GM20431 (cell line): ENCODE results near the gene FRMD4A.

Experiments
- in situ Hi-C: fragments of 300-500 bp; cut with MseI, MboI; formaldehyde crosslinking; loops from one replicate; pipeline ENCODE4 v1.15.0; 2020; ENCODE audit warnings: low sequenced_read_pairs; ENCODE audit not compliant: unreplicated experiment

FRMD4A gene

DNA sequence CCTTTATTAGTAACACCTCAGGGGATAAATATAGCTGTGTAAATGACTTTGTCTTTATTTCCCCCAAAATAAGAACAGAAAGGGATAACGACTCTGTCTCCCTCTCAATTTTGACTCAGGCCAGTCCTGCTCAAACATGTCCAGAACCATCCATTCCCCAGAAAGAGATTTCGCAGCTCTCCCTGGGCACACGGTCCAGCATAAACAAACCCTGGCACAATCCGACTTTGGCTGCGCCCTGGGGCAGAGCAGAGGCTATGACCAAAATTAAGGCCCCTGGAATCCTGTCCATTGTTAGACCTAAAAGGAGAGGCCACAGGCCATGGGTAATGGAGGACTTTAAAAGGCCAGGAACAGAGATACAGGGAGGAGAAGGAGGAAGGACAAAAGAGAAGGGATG is 644.8 kb downstream of the FRMD4A start:
- in situ Hi-C loops = no loop called here

DNA sequence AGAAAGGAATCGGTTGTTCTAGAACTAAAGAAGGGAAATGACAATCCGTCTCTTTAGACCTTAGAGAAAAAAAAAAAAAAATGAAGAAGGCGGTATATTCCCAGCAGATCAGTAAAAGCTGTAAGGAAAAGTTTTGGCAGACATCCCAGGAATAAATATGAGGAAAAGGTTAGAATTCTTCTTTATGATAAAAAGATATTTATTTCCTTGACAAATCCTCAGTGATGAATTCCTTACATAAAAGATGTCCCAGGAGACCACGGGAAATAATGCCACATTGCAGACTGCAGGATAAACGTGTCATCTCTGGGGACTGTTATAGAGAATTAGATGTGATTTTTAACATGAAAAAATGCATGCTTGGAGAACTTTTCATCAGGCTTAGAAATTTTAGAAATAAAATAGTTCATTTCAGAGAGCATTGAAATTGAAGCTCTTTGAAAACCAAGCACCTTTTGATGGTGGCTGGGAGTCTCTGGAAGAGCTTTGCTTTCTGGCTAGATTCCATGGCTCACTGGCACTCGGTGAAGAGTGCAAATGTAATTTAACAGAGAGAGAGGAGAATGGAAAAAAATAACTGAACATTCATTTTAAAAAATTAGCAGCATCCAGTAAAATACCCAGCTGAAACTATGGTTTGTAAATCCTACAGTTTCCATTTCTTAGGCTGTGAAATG is 645.8 kb downstream of the FRMD4A start:
- in situ Hi-C loops = no loop called here

DNA sequence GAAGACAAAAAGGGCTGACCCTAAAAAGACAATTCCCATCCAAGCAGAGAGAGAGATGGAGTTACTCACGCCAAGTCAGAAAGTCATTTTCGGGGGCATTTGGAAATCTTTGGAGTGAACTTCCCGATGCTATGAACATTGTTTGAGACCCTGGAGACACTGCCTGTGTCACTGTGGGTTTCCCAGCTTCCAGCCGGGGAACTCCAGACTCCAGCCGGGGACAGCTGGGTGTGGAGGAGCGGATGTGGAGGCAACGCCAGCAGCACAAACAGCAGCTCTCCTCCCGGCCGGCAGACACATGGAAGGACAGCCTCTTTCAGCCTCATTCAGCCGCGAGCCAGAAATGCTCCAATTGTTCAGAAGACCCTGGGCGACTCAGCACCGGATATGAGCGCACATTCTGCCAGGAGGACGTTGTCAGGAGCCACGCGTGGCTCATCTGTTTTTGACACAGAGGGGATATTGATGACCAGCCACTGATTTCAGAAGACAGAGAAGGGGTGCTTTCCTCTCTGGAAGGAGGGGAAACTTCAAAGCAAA is 646.4 kb downstream of the FRMD4A start:
- in situ Hi-C loops = no loop called here

DNA sequence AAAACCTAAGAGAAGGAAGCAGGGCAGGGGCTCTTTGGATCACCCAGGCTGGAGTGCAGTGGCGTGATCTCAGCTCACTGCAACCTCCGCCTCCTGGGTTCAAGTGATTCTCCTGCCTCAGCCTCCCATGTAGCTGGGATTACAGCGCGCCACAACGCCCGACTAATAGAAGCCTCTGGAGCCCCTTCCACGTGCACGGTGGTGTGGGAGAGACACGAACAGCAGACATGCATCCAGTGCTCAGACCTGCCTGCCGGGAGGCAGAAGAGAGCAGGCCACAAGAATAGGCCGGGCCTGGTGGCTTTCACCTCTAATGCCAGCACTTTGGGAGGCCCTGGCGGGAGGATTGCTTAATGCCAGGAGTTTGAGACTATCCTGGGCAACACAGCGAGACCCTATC is 647.7 kb downstream of the FRMD4A start:
- in situ Hi-C loops = no loop called here

DNA sequence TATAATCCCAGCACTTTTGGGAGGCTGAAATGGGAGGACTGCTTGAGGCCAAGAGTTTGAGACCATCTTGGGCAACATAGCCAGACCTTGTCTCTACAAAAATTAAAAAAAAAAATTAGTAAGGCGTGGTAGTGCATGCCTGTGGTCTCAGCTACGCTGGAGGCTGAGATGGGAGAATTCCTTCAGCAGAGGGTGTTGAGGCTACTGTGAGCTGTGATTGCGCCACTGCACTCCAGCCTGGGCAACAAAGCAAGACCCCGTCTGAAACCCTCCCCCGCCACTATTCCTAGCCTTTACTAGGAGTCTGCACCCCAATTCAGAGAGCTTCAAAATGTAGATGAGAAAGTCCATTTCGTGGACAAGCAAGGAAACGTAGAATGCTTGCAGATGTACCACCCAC is 648.8 kb downstream of the FRMD4A start:
- in situ Hi-C loops = no loop called here

DNA sequence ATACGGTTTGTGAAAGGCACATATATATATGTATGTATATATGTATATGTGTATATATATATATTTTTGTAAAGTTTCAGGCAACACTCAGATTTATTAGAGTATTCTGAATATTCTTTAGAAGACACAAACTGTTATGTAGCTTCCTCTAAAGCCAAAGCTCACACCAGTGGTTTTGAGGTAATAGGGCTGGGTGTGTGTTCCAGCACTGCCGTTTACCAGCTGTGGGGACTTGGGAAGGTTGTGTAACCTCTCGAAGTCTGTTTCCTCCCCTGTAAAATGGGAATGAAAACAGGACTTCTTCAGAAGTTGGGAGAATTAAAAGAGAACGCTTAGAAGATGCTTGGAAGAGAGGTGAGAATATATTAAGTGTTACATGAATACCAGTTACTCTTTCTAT is 649.2 kb downstream of the FRMD4A start:
- in situ Hi-C loops = no loop called here

DNA sequence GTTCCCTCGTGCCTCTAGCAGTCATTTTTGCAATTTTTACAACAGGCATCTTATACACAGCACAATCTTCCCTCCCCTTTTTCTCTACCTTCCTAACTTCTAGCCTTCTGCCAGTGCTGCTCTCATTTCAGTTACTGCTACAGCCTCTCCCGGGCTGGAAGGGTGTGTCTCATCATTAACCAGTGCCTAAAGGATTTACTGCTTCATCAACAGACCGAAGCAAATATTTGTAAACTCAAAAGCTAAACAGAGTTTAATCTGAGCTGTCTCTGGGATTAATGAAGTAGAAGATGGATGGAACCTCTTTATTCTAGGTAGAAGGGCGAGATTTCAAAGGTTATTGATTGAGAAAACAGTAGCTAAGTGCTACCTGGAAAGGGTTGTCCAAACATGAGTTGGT is 649.6 kb downstream of the FRMD4A start:
- in situ Hi-C loops = no loop called here

DNA sequence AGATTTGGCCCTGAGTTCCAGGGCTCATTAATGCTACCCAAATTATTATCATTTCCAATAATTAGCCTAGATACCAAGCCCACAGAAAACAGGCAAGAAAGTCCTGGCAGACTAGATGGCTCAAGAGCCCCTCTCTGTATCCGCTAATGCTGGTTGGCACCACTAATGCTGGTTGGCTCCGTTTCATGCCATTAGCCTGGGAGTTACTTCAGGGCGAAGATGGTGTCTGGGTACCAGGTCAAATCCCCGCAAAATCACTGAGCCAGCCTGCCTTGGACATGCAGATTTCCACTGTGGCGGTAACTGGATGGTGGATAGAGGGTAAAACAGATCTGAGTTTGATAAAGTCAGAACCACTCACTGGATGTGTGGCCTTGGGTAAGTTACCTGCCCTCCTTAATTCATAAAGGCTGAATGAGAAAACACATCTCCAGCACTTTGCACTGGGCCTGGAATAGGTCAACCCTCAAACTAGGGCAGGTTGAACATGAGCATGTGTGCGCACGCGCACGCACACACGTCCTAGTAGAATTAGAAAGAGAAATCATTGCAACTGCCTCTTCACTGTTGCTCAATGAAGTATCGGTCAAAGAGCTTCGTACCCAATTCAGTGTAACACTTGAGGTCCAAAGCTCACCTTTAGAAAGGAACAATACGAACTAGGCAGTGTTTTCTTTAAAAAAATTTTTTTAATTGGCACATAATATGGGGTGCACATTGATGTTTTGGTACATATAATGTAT is 652.5 kb downstream of the FRMD4A start:
- in situ Hi-C loops = no loop called here

DNA sequence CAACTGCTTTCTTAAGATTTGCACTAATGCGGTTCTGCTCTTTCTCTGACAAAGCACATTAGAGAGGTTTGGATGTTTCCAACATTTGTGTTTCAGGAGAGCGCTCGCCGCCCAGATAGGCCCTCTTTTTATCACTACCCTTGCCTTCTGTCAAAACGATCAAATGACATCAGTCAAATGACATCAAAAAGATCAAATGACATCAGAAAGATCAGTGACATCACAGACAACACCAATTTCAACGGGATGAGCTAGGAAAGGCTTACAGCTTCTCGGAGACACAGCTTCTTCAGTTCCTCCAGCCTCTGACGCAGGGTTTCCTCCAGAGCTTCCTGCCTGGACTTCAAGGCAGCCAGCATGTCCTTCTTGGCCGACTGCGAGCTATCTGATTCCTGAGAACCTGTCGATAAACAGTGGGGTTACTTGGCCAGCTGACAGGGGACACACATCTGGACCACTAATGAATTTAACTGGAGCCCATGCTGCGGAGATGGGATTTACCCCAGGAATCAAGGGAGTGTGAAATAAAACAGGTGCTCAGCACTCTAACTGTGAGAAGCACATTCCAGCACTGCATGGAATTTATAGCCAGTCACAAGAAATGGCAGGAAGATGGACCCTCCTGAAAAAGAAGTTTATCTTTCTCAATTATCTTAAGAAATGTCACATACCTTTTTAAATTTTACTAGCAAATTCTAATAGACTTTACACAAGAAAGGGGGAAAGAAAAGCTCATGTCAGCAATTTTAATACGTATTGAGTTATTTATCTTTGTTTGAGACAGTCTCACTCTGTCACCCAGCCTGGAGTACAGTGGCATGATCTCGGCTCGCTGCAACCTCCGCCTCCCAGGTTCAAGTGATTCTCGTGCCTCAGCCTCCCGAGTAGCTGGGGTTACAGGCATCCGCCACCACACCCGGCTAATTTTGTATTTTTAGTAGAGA is 655.8 kb downstream of the FRMD4A start:
- in situ Hi-C loops = no loop called here

DNA sequence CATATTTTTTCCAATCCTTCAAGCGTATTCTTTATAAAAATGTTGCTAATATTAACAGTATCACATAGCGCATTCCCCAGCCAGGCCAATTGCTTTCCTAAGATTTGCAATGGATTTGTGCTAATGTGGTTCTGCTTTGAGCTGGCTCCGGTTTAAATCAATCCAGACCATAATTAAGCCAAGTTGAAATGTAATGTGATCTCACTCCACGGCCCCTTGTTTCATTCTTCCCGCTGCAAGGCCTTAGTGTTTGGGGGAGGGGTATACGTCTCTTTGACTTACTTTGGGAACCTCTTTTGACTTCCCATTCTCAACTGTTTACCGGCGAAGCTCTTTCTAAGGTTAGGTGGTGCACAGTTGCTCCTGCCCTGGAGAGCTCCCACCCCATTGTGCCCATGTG is 657.6 kb downstream of the FRMD4A start:
- in situ Hi-C loops = no loop called here

DNA sequence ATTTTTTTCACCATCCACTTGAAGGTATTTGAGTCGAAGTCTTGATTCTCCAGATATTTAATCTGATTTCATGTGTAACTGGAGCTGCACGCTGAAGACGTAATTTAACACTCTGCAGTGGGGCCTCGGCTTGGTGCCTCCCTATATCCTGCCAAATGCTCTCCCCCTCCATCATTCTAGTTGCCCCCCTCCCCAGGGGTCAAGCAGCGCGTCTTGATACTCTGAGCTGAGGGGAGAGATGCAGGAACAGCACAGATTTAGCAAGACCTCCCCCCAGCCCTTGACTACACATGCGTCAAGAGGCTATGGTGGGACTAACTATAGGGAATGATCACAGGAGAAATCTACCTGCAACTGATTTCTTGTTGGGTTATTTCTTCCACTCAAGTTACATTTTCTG is 658.2 kb downstream of the FRMD4A start:
- in situ Hi-C loops = no loop called here

DNA sequence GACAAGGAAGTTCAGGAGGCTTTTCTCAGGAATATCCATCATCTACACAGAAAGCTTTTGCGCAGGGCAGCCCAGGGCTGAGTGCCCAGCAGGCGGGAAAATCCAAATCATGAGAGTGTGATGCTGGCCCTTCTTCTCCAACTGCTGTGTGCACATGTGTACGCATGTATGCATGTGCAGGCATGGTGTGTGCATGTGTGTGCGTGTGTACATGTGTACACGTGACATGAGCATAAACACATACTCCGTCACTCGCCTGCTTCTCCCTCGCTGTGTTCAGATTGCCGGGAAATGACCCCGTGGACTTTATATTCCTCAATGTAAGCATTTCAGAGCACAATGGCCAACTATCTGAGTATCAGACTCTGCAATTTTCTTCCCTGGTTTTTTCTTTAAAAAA is 658.8 kb downstream of the FRMD4A start:
- in situ Hi-C loops = no loop called here

DNA sequence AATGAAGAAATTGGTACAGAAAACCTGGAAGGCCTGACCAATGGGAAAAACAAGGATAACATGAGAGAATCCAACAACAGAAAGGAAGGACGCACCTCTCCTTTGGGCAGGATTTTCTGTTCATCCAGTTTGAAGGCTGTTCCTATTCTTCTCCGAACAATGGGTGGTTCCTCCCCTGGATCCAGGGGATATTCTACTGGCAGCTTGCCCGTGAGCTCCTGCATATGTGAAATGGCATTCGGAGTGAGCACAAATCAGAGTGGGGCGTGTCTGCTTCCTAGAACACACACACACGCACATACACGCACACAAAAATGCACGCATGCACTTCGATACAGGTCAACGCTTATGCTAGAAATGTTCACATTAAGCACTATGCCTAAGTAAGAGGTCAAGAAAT is 660.4 kb downstream of the FRMD4A start:
- in situ Hi-C loops = no loop called here

DNA sequence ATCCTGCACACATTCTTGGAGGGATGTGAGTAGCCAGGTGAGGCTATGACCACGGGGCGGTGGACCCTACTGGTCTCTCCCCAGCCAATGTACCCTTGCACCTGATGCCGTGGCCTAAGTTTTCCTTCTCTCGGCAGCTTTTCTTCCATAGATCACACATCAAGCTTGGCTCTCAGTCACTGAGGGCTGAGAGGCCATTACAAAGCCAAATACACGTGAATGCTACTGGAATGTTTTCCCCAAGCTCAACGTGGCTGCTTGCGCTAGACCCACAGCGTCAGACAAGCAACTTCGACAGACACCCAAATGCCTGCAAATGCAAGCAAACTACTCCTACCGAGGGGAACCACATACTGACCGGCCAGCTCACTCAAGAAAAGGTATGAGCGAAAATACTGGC is 660.8 kb downstream of the FRMD4A start:
- in situ Hi-C loops = no loop called here

DNA sequence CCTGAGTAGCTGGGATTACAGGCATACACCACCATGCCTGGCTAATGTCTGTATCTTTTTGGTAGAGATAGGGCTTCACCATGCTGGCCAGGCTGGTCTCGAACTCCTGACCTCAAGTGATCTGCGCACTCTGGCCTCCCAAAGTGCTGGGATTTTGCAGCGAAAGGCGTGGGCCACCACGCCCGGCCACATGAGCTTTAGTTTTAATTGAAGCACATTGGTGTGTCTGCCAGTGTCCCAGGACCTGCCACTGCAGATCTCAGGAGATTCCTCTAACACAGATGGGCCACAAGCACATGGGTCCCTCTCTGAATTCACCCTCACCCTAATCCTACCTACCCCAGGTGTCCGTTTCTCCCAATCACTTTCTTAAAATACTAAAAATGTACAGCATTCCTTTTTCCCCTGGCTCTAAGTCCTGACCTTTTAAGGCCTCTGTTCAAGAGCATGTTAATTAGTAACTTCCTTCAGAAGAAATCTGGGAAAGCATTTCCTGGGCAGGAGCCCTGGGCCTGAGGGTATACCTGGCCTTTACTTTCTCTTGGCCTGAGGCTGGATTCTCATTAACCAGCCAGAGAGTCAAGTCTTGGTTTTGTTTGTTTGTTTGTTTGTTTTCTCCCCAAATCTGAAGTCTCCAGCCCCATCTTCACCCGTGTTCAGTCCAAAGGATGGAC is 661.4 kb downstream of the FRMD4A start:
- in situ Hi-C loops = no loop called here

DNA sequence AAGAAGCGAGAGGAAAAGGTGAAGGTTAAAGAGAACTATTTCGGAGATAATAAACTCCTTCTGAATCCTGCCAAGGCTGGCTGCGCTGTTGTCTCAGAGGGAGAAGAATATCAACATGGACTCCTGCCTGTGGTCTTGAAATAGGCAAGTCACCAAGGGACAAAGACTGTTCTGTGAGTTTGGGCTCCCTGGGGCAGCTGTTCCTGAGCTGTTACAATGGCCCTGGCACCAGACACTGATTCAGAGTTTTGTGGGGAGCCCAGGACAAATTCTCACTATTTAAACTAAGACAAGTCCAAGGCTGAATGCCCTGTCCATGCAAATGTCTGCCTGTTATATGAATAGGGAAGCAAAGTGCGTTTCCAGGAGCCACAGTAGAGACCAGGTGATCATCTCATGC is 662.6 kb downstream of the FRMD4A start:
- in situ Hi-C loops = no loop called here

DNA sequence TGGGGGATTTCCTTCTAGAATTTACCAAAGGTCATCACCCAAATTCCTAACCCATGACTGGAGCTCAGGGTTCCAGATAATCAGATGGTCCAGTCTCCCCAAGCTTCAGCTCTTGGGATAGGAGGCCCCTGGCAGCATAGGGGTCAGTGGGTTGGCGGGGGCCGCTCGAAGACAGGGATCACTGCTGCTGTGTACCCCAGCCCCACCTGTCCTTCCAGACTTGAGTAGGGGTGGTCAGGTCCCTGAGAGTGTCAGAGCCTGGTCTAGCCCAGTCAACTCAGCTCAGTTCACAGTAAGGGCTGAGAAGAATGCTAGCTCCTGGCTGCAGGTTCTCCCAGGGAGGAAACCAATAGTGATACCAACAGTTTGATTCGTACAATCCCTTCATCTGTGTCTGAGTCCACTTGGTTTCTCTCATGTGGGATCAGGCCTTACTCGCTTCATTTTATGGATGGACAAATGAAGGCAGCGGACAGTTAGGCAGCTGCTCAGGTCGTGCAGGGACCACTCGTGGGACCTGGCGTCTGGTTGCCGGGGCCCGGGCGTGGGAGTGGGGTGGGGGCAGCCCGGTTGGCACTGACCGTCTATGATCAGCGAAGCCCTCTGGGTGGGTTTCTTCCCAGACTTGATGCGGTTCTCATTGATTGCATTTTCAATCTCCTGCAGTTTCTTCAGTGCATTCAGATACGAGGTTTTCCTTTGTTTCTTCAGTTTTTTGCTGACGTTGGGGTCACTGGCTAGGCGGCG is 665.0 kb downstream of the FRMD4A start:
- in situ Hi-C loops = no loop called here

DNA sequence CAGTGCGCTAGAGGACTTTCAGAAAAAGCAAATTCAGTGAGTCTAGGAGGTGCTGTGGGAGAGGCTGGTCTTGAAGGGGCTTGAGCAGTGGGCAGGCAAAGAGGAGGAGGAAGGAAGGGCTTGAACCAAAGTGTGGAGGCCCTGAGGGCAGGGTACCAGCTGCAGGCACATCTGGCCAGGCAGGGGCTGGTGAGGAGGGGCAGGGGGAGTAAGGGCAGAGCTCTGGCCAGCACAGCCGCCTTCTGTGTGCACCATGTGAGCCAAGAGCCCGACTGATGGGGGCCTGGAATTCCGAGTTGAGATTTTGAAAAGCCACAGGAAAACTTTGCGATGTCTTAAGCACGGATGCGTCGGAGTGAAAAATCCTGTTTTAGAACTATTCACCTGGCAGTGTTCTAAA is 669.5 kb downstream of the FRMD4A start:
- in situ Hi-C loops = loop anchor here (5.0 kb wide), 1 partner anchor 116 kb away; no protein-coding TSS in a partner anchor

DNA sequence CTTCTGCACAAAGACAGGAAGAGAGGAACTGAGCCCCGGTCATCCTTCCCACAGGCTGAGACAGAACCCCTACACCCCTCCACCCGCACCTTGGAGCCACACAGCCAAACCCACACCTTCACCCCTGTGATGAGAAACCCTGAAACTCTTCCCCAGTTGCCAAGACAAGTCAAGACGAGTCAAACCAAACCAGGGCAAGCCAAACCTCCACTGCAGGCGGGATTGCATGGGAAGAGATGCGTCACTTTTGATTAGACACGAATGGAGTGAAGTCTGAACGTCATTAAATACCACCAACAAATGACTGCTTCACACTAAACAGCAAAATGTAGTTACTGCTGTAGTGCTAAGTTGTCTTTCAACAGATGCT is 670.2 kb downstream of the FRMD4A start:
- in situ Hi-C loops = loop anchor here (5.0 kb wide), 1 partner anchor 117 kb away; no protein-coding TSS in a partner anchor
